ENCODE results near the gene RBFOX1.

The RBFOX1 gene

GRCh38 chr16:7456211-7456610 lies 123.6 kb downstream of the RBFOX1 start:
- DNase-seq (ENCODE audit: low read depth in 2 of 2), result no peak
- no peak for TF ChIP-seq CTCF (IDR thresholded peaks at IDR 0.05; ENCODE audit: low read depth, low read length)
- H3K4me3 ChIP-seq (replicated peaks in 1 of 2; ENCODE audit: low read depth in 2 of 2, low read length in 2 of 2), result no peak overlapping the region

- no peak for DNase-seq (ENCODE audit: low read depth in 2 of 2)
- H3K4me3 ChIP-seq (replicated peaks in 1 of 2; ENCODE audit: low read depth in 2 of 2, low read length in 2 of 2), result no peak overlapping the region
- no peak for TF ChIP-seq CTCF (IDR thresholded peaks at IDR 0.05; ENCODE audit: low read depth, low read length)
Measured at GRCh38 chr16:7458144-7458543, 125.5 kb downstream of the RBFOX1 start.

GRCh38 chr16:7470344-7470743 lies 137.7 kb downstream of the RBFOX1 start:
- H3K4me3 ChIP-seq (replicated peaks in 1 of 2; ENCODE audit: low read depth in 2 of 2, low read length in 2 of 2), result no peak overlapping the region
- TF ChIP-seq CTCF (IDR thresholded peaks at IDR 0.05; ENCODE audit: low read depth, low read length), result no peak
- DNase-seq (ENCODE audit: low read depth in 2 of 2), result no peak

- H3K4me3 ChIP-seq (replicated peaks in 1 of 2; ENCODE audit: low read depth in 2 of 2, low read length in 2 of 2), result no peak overlapping the region
- DNase-seq (ENCODE audit: low read depth in 2 of 2), result no peak
- TF ChIP-seq CTCF (IDR thresholded peaks at IDR 0.05; ENCODE audit: low read depth, low read length), result no peak
Measured at GRCh38 chr16:7471268-7471667, 138.6 kb downstream of the RBFOX1 start.

GRCh38 chr16:7482032-7482431 lies 149.4 kb downstream of the RBFOX1 start:
- no peak for DNase-seq (ENCODE audit: low read depth in 2 of 2)
- no peak for TF ChIP-seq CTCF (IDR thresholded peaks at IDR 0.05; ENCODE audit: low read depth, low read length)
- H3K4me3 ChIP-seq (replicated peaks in 1 of 2; ENCODE audit: low read depth in 2 of 2, low read length in 2 of 2), result no peak overlapping the region

GRCh38 chr16:7482596-7483290 lies 150.1 kb downstream of the RBFOX1 start:
- no peak for DNase-seq (ENCODE audit: low read depth in 2 of 2)
- no peak overlapping the region for H3K4me3 ChIP-seq (replicated peaks in 1 of 2; ENCODE audit: low read depth in 2 of 2, low read length in 2 of 2)
- TF ChIP-seq CTCF (IDR thresholded peaks at IDR 0.05; ENCODE audit: low read depth, low read length), result no peak
